NCI-H2107 treated with DMSO at 0.1 percent for 48 hours (cell line): Measurements from ENCODE around the gene TJP3.
"Not testable (repeated sequence)": the region's sequence is repeated elsewhere in the genome, so short reads cannot be mapped to it uniquely, and the experiment has no call there.

Experiments
- DNase-seq: peaks from one replicate; lab custom pipeline; 2025; ENCODE audit not compliant: unreplicated experiment; lab: John Stamatoyannopoulos, UW

TJP3 gene

DNA sequence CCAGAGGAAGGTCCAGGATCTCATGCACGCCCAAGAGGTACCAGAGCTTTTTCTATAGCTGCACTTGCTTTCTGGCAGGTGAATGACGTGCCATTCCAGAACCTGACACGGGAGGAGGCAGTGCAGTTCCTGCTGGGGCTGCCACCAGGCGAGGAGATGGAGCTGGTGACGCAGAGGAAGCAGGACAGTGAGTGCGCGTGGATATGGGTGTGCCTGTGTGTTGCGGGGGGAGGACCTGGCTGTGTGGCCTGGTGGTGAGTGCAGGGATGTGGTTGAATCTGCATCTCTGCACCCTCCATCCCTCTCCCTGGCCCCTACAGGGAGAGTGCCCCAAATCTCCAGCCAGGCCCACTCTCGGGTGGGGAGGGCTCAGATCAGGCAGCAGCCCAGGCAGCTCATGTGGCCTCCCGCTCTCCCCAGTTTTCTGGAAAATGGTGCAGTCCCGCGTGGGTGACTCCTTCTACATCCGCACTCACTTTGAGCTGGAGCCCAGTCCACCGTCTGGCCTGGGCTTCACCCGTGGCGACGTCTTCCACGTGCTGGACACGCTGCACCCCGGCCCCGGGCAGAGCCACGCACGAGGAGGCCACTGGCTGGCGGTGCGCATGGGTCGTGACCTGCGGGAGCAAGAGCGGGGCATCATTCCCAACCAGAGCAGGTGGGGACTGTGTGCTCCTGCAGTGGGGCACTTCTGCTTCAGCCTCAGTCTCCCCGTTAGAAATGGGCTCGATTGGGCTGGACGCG is 30.5 kb downstream of the TJP3 start:
- DNase-seq = no peak

DNA sequence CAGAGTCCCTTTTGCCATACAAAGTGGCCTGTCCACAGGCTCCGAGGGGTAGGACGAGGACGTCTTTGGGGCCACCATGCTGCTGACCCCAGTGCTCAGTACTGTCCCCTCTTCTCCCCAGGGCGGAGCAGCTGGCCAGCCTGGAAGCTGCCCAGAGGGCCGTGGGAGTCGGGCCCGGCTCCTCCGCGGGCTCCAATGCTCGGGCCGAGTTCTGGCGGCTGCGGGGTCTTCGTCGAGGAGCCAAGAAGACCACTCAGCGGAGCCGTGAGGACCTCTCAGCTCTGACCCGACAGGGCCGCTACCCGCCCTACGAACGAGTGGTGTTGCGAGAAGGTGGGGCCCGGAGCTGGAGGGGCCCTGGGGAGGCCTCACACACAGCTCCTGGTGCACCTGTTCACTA is 32.2 kb downstream of the TJP3 start:
- no peak for DNase-seq

DNA sequence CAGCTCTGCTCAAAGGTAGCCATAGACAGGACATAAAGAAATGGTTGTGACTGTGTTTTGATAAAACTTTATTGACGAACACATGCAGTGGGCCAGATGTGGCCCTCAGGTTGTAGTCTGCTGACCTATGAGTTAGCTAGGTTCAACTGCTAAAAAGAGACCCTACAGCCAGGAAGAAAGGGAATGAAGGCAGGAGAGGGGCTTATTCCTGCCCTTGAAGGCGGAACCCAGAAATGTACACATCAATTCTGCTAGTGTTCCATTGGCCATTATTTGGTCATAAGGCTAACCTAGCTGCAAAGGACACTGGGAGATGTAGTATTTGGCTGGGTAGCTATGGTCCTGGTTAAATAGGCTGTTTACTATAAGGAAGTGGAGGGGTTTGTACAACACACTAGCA is 35.3 kb downstream of the TJP3 start:
- DNase-seq = no peak

DNA sequence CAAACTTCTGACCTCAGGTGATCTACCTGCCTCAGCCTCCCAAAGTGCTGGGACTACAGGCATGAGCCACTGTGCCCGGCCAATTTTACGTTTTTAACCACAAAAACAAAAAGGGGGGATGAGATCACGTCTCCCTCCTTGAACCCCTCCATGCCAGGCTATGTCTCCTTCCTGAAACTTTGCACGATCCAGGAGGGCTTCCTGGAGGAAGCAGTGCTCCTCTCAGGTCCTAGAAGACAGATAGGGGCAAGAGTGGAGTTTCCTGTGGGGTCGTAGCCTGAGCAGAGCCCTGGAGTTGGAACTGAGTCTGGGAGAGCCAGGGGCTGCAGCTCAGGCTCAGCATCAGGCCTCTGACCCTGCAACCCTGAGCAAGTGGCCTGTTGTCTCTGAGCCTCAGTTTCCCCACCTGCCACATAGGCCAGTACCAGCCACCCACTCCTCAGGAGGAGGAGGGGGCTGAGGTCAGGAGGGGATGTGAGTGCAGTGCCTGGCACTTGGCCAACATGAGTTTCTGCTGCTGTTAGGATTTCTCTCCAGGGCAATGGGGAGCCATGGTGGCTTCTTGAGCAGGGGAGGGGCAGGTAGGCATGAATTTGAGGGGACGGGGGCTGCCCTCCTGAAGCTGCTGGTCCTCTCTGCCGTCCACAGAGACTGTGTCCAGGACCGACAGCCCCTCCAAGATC is 37.3 kb downstream of the TJP3 start:
- no peak for DNase-seq

DNA sequence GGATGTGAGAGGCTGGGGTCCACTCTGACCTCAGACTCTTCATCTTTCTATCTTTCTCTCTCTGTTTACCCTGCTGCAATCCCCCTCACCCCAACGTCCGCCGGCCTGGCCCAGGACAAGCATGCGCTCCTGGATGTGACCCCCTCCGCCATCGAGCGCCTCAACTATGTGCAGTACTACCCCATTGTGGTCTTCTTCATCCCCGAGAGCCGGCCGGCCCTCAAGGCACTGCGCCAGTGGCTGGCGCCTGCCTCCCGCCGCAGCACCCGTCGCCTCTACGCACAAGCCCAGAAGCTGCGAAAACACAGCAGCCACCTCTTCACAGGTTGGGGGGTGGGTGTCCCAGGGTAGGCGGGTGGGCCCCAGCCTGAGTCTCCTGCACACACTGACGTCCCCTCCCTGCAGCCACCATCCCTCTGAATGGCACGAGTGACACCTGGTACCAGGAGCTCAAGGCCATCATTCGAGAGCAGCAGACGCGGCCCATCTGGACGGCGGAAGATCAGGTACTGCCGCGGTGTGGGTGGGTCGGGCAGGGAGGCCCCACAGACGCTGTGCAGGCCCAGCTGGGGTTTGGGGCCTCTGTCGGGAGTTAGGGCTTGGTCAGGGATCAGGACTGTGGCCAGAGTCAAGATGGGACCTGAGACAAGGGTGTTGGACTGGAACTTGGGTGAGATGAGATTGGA is 38.3 kb downstream of the TJP3 start:
- no peak for DNase-seq

DNA sequence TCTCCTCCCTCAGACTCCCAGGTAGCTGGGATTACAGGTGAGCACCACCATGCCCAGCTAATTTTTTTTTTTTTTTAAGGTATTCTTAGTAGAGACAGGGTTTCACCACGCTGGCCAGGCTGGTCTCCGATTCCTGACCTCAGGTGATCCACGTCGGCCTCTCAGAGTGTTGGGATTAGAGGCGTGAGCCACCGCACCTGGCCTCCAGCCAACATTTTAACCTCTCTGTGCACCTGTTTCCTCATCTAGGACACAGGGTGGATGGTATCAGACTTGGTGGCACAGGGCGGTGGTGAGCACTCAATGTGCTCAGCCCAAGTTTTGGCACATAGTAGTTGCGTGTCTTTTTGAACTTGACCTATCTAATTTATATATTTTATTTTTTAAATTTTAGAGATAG is 40.8 kb downstream of the TJP3 start:
- no peak for DNase-seq

DNA sequence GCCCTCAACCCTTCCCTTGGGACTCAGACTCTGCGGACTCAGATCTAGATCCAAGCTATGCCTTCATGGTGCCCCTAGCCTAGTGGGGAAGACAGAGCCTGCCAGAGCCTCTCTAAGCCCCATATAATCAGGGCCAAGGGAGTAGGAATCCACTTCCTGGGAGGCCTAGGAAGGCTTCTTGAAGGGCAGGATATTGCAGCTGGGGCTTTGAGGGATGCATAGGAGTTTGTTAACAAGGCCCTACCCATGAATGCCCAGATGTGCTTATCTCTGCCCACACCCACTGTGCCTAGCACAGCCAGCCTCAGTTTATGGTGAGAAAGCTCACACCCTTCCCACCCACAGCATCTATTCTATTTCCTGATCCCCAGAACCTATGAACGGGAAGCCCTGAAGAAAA is 42.0 kb downstream of the TJP3 start:
- DNase-seq = no peak

DNA sequence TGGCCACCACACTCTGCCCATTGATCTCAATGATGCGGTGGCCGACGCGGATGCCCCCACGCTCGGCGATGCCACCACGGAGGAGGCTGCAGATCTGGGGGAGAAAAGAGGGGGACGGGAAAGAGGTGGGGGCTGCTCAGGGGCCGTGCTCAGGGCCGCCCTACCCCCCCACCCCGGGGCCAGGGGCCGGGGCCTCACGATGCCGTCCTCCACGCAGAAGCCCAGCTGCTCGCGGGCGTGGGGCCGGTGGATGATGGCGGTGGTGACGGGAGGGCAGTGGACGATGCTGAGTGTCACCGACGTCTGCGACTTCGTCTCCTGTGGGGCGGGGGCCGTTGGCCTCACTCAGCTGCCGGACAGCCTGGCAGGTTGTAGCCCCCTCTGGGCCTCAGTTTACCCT is 43.1 kb downstream of the TJP3 start:
- DNase-seq = no peak

DNA sequence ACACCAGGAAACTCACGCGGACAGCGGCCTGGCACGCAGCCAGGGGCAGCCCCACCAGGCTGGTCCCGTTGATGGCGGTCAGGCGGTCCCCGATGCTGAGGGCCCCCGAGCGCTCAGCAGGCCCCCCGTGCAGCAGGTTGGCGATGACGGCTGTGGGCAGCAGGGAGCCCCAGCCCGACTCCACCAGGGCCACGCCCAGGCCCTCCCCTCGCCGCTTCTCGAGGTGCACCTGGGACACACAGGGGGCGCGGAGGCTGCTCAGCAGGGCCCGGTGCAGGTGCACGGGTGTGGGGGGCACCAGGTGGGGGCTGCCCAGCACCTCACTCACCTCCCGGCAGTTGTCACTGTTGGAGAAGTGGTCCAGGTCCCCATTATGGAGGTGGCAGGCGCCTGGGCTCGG is 44.3 kb downstream of the TJP3 start:
- no peak for DNase-seq

DNA sequence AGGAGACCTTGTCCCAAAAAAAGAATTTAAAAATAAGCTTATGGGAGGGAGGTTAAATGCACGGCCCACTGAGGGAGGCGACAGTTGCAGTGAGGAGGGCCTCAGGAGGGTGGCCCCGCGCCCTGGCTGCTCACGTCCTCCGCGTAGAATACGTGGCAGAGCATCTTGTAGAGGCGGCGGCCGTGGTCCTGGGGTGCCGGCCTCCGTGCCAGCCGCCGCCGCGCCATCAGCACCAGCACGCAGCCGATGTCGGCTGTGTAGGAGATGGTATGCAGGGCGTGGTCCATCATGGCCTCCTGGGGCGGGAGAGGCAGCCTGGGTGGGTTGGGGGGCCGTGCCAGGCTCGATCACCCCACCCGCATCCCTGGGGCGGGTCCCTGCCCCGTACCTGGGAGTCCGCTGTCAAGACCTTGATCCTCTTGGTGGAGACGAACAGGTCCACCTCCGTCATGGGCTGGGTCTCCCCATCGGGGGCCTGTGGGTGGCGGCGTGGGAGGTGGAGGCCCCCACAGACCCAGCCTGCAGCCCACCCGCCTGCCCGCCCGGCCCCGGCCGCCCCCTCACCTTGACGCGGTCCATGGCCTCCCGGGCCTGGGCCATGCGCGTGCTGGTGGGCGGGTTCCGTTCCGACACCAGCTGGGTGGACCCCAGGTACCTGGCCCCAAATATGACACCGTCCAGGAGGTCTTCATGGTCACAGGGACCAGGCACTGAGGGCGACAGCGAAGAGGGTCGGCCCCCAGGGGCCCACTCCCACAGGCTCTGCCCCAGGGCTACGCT is 45.6 kb downstream of the TJP3 start:
- no peak for DNase-seq

DNA sequence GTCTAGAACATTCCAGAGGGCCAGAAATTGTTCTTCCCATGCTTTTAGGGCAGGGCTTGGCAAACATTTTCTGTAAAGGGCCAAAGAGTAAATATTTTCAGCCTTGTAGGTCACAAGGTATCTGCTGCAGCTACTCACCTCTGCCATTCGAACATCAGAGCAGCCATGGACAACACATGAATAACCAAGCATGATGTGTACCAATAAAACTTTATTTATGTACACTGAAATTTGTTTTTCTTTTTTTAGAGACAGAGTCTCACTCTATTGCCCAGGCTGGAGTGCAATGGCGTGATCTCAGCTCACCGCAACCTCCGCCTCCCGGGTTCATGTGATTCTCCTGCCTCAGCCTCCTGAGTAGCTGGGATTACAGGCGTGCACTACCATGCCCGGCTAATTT is 49.5 kb downstream of the TJP3 start:
- not testable (repeated sequence) for DNase-seq

DNA sequence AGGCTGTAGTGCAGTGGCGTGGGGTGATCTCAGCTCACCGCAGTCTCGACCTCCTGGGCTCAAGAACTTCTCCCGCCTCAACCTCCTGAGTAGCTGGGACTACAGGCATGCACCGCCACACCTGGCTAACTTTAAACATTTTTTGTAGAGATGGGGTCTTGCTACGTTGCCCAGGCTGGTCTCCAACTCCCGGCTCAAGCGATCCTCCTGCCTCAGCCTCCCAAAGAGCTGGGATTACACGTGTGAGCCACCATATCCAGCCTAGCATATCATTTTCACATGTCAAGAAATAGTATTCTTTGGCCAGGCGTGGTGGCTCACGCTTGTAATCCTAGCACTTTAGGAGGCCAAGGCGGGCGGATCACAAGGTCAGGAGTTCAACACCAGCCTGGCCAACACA is 50.1 kb downstream of the TJP3 start:
- not testable (repeated sequence) for DNase-seq

DNA sequence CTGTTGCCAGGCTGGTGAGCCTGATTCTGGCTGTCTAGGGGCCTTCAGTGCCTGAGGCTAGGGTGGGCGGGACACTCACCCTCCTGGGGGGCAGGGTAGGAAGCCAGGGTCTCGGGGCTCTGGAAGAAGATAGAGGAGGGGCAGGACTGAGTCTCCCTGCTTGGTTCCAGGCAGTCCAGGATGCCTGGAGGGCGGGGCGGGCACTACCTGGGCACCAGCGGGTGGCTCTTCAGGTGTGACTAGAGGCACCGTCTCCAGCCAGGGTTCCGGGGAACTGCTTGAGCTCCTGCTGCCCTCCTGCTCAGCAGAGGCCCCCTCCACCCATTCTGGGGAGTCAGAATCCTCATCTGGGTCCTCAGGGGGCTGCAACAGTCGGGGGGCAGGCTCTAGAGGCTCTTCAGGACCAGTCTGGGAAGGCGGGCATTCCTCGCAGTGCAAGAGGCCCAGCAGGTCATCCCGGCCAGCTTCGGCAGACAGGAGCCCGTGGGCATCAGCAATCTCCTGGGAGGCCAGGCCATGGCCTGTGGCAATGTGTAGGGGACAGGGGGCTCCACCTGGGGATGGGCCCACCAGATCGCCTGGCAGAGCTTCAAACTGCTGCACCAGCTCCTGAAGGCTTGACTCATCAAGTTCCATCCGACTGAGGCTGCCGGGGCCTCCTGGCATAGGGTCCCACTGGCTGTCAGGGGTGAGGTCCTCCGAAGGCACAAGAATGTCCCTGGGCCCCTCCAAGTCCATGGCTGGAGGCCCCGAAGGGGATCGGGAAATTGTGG is 51.5 kb downstream of the TJP3 start:
- DNase-seq = no peak

DNA sequence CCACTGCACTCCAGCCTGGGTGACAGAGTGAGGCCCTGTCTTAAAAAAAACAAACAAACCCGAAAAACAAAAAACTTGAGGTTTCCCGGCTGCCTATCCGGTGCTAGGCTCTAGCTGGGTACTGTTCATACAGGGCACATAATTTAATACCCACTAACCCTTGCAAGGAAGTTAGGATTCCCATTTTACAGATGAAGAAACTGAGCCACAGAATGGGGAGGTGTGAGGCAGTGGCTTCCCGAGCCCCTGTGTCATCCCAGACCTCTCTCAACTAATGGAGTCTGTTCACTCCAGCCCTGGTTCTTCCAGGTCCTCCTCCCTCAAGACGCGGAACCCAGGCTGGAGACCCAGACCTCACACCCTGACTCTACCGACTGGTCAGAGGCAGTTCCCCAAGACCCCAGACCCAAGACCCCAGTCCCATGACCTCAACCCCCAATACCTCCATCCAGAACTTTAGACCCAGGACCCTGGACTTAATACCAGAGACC is 52.7 kb downstream of the TJP3 start:
- DNase-seq = peak; percentile 2

DNA sequence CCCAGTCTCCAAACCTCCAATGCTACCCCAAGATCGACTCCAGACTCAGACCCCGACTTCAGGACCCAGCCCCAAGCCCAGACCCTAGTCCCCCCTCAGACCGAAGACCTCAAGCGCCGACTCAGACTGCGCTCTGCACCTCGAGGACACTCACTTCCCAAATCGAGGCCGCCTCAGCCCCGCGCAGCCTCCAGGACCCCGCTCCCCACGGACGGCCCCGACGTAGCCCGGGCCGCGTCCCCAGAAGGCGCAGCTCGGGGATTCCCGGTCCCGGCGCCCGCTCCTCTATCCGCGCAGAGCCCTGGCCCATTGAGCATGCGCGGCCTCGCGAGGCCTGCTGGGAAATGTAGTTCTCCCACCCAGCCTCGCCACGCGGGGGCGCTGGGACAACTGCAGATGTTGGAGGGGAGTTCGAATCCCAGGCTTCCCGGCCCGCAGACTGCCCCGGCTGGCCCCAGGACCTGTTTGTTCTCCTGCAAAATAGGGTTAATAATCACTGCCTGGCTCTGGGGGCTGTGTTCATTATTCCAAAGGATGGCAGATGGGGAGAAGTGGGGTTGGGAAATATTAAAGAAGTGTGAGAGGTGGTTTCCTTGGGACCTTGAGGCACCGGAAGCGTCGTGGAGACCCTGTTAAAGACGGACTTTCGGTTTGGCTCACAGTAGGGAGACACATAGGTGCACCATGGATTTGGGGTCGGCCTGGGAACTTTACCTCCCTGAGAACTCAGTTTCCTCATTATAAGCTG is 53.4 kb downstream of the TJP3 start, which contains the start of gene APBA3:
Gene APBA3, minus strand, starts transcription at position 311 of the 748 bp plus-strand sequence. CDS start 1,428 bp downstream, outside the sequence.
- DNase-seq = peak; percentile 48

DNA sequence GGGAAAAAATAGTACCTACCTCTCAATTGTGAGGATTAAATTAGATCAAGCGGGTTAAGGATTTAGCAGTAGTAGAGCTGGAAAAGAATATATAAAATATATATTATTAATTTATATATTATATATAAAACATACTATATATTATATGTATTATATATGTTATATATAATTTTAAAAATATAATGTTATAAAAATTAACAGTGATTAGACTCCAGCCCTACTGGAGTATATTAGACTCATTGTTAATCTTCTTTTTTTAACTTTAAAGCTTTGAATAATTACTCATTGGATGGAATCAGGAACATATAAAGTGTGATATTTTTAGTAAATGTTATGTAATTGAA is 53.9 kb downstream of the TJP3 start:
- DNase-seq = no peak

DNA sequence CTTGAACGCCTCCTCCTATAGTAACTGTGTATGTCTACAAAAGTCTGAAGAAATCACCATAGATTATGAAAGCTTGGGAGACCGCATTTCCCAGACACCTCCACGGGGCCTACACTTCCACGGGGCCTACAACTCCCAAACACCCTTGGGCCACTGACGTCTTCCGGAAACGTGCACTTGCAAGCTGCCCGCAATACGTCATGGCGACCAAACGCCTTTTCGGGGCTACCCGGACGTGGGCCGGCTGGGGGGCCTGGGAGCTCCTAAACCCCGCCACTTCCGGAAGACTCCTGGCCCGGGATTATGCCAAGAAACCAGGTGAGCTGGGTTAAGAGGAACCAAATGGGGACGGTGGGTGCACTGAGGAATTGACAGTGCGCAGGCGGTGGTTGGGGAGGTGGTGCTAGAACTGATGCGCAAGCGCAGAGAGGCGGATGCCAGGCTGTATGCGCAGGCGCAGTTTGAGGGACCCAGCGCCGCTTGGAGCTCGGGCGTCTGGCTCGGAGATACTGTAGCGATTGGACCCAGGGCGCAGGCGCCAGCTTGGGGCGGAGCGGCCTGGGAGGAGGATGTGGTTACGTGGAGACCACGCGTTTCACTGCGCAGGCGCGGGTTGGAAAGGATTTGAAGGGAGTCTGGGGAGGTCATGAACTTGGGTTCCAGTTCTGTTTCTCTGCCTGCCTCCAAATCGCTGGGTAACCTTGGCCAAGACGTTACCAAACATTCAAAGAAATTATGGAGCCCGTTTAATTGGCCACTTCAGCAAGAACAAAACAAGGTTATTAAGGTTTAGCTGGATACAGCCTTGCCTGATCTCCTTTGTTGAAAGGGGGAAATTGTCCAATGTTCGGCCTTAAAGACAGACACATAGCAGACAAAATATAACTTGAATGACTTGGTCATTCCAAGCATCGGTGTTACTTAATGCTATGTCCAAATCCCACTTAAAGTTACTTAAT is 54.6 kb downstream of the TJP3 start, which contains the start of gene MRPL54:
Gene MRPL54, plus strand, starts transcription at position 182 of the 959 bp plus-strand sequence. Its CDS starts 19 bp downstream, at position 201.
- peak; percentile 96 for DNase-seq

DNA sequence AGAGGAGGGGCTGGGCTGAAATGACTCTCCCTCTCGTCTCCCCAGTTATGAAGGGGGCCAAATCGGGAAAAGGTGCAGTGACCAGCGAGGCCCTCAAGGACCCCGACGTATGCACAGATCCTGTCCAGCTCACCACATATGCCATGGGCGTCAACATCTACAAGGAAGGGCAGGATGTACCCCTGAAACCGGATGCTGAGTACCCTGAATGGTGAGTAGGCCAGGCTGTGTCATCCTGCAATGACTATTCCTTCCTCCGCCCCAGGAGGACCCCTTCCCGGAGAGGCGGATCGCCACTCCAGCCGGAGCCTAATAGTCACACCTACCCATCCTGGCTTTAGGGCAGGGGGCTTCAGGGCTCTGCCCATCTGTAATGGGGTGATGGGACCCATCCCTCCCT is 56.9 kb downstream of the TJP3 start:
- no peak for DNase-seq
